ENCODE data around the gene PTPRM. TPM values are rescaled to one million over a fixed set of nuclear protein-coding genes. Genes with fewer than 3 reads are reported as not detected.

PTPRM gene
- total and polyA plus RNA-seq, 2 of the 4 experiments (the other 2 are of a cell fraction): 28.3 to 51.2 TPM

DNA sequence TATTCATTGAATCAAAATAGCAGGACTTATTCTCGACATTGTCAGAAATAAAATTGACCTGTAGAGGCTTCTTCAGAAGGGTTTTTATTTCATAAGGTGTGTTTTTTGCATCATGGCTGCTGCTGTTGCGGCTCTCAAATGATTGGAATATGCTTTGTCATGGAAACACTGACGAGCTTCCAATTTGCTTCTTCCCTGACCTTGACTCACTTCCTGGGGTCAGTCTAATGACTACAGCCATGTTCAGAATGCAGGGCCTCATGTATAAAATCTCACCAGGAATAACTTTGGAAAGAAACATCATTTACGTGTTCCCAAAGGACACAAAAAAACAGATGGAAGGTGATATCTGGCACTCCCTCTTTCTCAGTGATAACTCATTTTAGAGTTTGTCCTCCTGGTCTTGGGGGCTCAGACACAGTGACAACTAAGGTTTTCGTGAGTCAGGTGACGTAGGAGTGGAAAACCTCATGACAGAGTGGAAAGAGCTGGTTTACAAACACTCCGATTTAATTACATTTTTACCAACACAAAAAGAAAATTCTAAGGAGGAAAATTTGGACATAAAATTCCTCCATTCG is 575.1 kb downstream of the PTPRM start:
- WGBS, 2 experiments (ENCODE audit: extremely low coverage in 2 of 2, insufficient read length in 1 of 2): 60% methylated on average over 1 of the region's 8 CpGs; no CpG with 5 or more reads in 1 of the 2 experiments
- ATAC-seq (ENCODE audit: low read depth) (no peak), DNase-seq (peak; percentile 72)
- H4K91ac ChIP-seq (ENCODE audit: insufficient read depth, low read depth, low read length): peak overlapping the region; percentile 48; the same call in 1 of the 2 replicates
- H2BK20ac ChIP-seq (ENCODE audit: low read depth, low read length): peak overlapping the region; percentile 51; the same call in 1 of the 2 replicates
- H3K56ac ChIP-seq (ENCODE audit: extremely low read depth, insufficient read depth, low read length): no peak overlapping the region
- no peak overlapping the region for H3K9ac ChIP-seq (ENCODE audit: low read depth, low read length)
- TF ChIP-seq POLR2A (IDR thresholded peaks at IDR 0.05; ENCODE audit: low read depth, low read length) (no peak), MAFK (IDR thresholded peaks at IDR 0.05; ENCODE audit: low read depth, low read length) (peak; percentile 31; the same call in 1 of the 2 replicates), RFX5 (IDR thresholded peaks at IDR 0.05; ENCODE audit: low read depth, low read length) (no peak), FOS (IDR thresholded peaks at IDR 0.05; ENCODE audit: low read depth, low read length) (no peak), RAD21 (IDR thresholded peaks at IDR 0.05; ENCODE audit: low read length) (no peak), BHLHE40 (IDR thresholded peaks at IDR 0.05; ENCODE audit: low read depth, low read length) (no peak), NFE2L2 (IDR thresholded peaks at IDR 0.05; ENCODE audit: low read depth, low read length) (peak; percentile 73), MXI1 (IDR thresholded peaks at IDR 0.05; ENCODE audit: borderline replicate concordance, low read depth, low read length) (no peak)
- TF ChIP-seq, protein P1, sequence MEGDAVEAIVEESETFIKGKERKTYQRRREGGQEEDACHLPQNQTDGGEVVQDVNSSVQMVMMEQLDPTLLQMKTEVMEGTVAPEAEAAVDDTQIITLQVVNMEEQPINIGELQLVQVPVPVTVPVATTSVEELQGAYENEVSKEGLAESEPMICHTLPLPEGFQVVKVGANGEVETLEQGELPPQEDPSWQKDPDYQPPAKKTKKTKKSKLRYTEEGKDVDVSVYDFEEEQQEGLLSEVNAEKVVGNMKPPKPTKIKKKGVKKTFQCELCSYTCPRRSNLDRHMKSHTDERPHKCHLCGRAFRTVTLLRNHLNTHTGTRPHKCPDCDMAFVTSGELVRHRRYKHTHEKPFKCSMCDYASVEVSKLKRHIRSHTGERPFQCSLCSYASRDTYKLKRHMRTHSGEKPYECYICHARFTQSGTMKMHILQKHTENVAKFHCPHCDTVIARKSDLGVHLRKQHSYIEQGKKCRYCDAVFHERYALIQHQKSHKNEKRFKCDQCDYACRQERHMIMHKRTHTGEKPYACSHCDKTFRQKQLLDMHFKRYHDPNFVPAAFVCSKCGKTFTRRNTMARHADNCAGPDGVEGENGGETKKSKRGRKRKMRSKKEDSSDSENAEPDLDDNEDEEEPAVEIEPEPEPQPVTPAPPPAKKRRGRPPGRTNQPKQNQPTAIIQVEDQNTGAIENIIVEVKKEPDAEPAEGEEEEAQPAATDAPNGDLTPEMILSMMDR (conservative IDR thresholded peaks at IDR 0.05; ENCODE audit: low read depth, low read length): no peak
- peak overlapping the region; percentile 60; the same call in 1 of the 2 replicates for H3K4ac ChIP-seq (ENCODE audit: low read depth, low read length)
- H4K5ac ChIP-seq (ENCODE audit: low read depth, low read length): no peak overlapping the region
- 0 out of 2 replicates have a peak, but pooled peaks cover 6% of the 10 kb centered on the region for H3K9me1 ChIP-seq (ENCODE audit: insufficient read depth, low read length)
- no peak overlapping the region for H2AK5ac ChIP-seq (ENCODE audit: low read depth, low read length)
- in situ Hi-C loops (cut with MboI; ENCODE audit: low sequenced_read_pairs) (no loop called here), intact Hi-C loops (cut with micrococcal nuclease) (no loop called here), dilution Hi-C loops (cut with HindIII; ENCODE audit: low sequenced_read_pairs, unreplicated experiment) (no loop called here)
- no TSS peak for BruUV-seq (replicated peaks)
- peak overlapping the region; percentile 58; the same call in 1 of the 2 replicates for H2BK120ac ChIP-seq (ENCODE audit: low read depth, low read length)
- peaks cover 4% of the 10 kb centered on the region for H3K4me1 ChIP-seq (ENCODE audit: control insufficient read depth, insufficient read depth, low read length)
- H3K14ac ChIP-seq (replicated peaks; ENCODE audit: low read depth, low read length): peak overlapping the region; percentile 84
- H3K9me3 ChIP-seq (ENCODE audit: control insufficient read depth, insufficient read depth, low read length): no peaks in the 10 kb centered on the region
- POLR2A ChIA-PET (ENCODE audit: unreplicated experiment): no interaction called here
- no peaks in the 10 kb centered on the region for H4K20me1 ChIP-seq (ENCODE audit: insufficient read depth, low read length)
- no peak overlapping the region; the same call in 2 of the 3 replicates for H2BK15ac ChIP-seq (ENCODE audit: low read depth, low read length)
- CTCF ChIA-PET: interaction anchor here (0.5 kb wide), 1 partner anchor 239 kb away, joined by 5 read pairs; no protein-coding TSS in a partner anchor
- H2AFZ ChIP-seq (replicated peaks; ENCODE audit: low read length, poor library complexity): no peak overlapping the region
- H3K18ac ChIP-seq (ENCODE audit: low read depth, low read length): peak overlapping the region; percentile 63; the same call in 1 of the 2 replicates
- H3K4me3 ChIP-seq (ENCODE audit: insufficient read depth, low read depth, low read length): no peak overlapping the region
- H2BK5ac ChIP-seq (ENCODE audit: low read depth, low read length, poor library complexity, severe bottlenecking): peak overlapping the region; percentile 40
- H3K27me3 ChIP-seq (ENCODE audit: control insufficient read depth, insufficient read depth, low read length): no peaks in the 10 kb centered on the region
- no peak overlapping the region for H2AK9ac ChIP-seq (replicated peaks; ENCODE audit: low read depth, low read length, poor library complexity)
- H3K23ac ChIP-seq (ENCODE audit: low read depth, low read length): peak overlapping the region; percentile 56; the same call in 1 of the 2 replicates
- no peak overlapping the region for H3K27ac ChIP-seq (ENCODE audit: insufficient read depth, low read length)
- H3K79me1 ChIP-seq (ENCODE audit: low read depth in 1 of 2, low read length in 2 of 2): no peaks in the 10 kb centered on the region; a peak in 1 of 4 replicates
- H4K8ac ChIP-seq (ENCODE audit: low read depth in 2 of 2, low read length in 2 of 2): peak overlapping the region in 1 of 2 experiments; percentile 68; a peak in 1 of 4 replicates
- H3K4me2 ChIP-seq (ENCODE audit: low read depth, low read length): no peak overlapping the region
- peaks cover 4% of the 10 kb centered on the region; the same call in 1 of the 2 replicates for H3K36me3 ChIP-seq (ENCODE audit: control insufficient read depth, insufficient read depth, low read length)
